DMS53 treated with DMSO at 0.1 percent for 48 hours (cell line): ENCODE data around the gene MAPKBP1.
A peak's percentile ranks its signal among the peaks of the same experiment; 100 is the strongest.

Experiments
- DNase-seq: peaks from one replicate; lab custom pipeline; 2025; ENCODE audit not compliant: unreplicated experiment; lab: John Stamatoyannopoulos, UW

Gene MAPKBP1

GRCh38 chr15:41806291-41807181 lies 32.3 kb downstream of the MAPKBP1 start:
- no peak for DNase-seq

GRCh38 chr15:41809121-41809520 lies 34.8 kb downstream of the MAPKBP1 start:
- DNase-seq, result no peak

- DNase-seq, result no peak
These were observed 35.4 kb downstream of the MAPKBP1 start for GRCh38 chr15:41809526-41810220.

GRCh38 chr15:41810651-41811431 lies 36.6 kb downstream of the MAPKBP1 start:
- DNase-seq, result no peak

- DNase-seq, result peak; percentile 55
These were observed 37.3 kb downstream of the MAPKBP1 start for GRCh38 chr15:41811432-41812195.

GRCh38 chr15:41812820-41813375 lies 38.6 kb downstream of the MAPKBP1 start:
- DNase-seq, result no peak

- no peak for DNase-seq
These were observed 39.1 kb downstream of the MAPKBP1 start for GRCh38 chr15:41813426-41813825.

- DNase-seq, result no peak
These were observed 40.2 kb downstream of the MAPKBP1 start for GRCh38 chr15:41814534-41814933.

GRCh38 chr15:41816788-41817187 lies 42.5 kb downstream of the MAPKBP1 start:
- no peak for DNase-seq

GRCh38 chr15:41817327-41817726 lies 43.0 kb downstream of the MAPKBP1 start:
- DNase-seq, result no peak

GRCh38 chr15:41817781-41818180 lies 43.5 kb downstream of the MAPKBP1 start:
- no peak for DNase-seq

- DNase-seq, result no peak
These were observed 45.3 kb downstream of the MAPKBP1 start for GRCh38 chr15:41819455-41820050.

- no peak for DNase-seq
These were observed 46.6 kb downstream of the MAPKBP1 start for GRCh38 chr15:41820791-41821423.

GRCh38 chr15:41821831-41822230 lies 47.5 kb downstream of the MAPKBP1 start:
- DNase-seq, result no peak

- no peak for DNase-seq
These were observed 48.2 kb downstream of the MAPKBP1 start for GRCh38 chr15:41822471-41822870.

GRCh38 chr15:41822957-41823356 lies 48.7 kb downstream of the MAPKBP1 start:
- no peak for DNase-seq

GRCh38 chr15:41823502-41823901 lies 49.2 kb downstream of the MAPKBP1 start:
- DNase-seq, result no peak

GRCh38 chr15:41824062-41824745 lies 49.9 kb downstream of the MAPKBP1 start:
- no peak for DNase-seq

- no peak for DNase-seq
These were observed 50.9 kb downstream of the MAPKBP1 start for GRCh38 chr15:41825145-41825544.
